Peyer's patch (tissue), 4 donors: Measurements from ENCODE around the gene TCF3.

Experiments
- CTCF ChIP-seq, 6 experiments: fragments of 450-650 bp in 4 of 6; fragments of 200-600 bp in 2 of 6; sonication (generic) in 1 of 6; IDR thresholded peaks; one replicate each; pipeline ENCODE4 v1.5.1; 2017 to 2019; ENCODE audit warnings: antibody characterized with exemption in 6 of 6, mild to moderate bottlenecking in 3 of 6, moderate library complexity in 1 of 6
- POLR2A ChIP-seq, 2 donors: fragments of 450-650 bp; IDR thresholded peaks; one replicate each; pipeline ENCODE4 v1.5.1; 2017; ENCODE audit warnings: antibody characterized with exemption in 2 of 2, mild to moderate bottlenecking in 2 of 2, moderate library complexity in 2 of 2

- TF ChIP-seq CTCF (IDR thresholded peaks at IDR 0.05), result no peak
- TF ChIP-seq POLR2A (IDR thresholded peaks at IDR 0.05), result no peak
These were observed 31.9 kb downstream of the TCF3 start for GRCh38 chr19:1620502-1620901.
